Adipocyte (in vitro differentiated cells): ENCODE results near the gene AMFR.
A peak's percentile ranks its signal among the peaks of the same experiment; 100 is the strongest.

Experiments
- DNase-seq: peaks from one replicate; pipeline ENCODE4 v3.0.0-alpha.2; 2015; ENCODE audit warnings: low read depth
- H3K27me3 ChIP-seq: replicated peaks from 2 replicates; pipeline ENCODE4 v1.7.0; 2013; ENCODE audit warnings: mild to moderate bottlenecking, low read length, moderate library complexity; ENCODE audit not compliant: control insufficient read depth, insufficient read depth
- H3K36me3 ChIP-seq: 2 replicates; pipeline ENCODE4 v1.7.0; 2013; ENCODE audit warnings: low read length, mild to moderate bottlenecking, moderate library complexity; ENCODE audit not compliant: control insufficient read depth, insufficient read depth, severe bottlenecking
- H3K4me1 ChIP-seq: 2 replicates; pipeline ENCODE4 v1.7.0; 2013; ENCODE audit warnings: mild to moderate bottlenecking, low read length, moderate library complexity; ENCODE audit not compliant: control insufficient read depth, insufficient read depth
- H3K4me3 ChIP-seq: 2 replicates; pipeline ENCODE4 v1.7.0; 2013; ENCODE audit warnings: mild to moderate bottlenecking, low read length, moderate library complexity
- H3K9ac ChIP-seq: 2 replicates; pipeline ENCODE4 v1.7.0; 2013; ENCODE audit warnings: mild to moderate bottlenecking, low read length, moderate library complexity
- H3K9me3 ChIP-seq: 2 replicates; pipeline ENCODE4 v1.7.0; 2013; ENCODE audit warnings: mild to moderate bottlenecking, low read length, moderate library complexity; ENCODE audit not compliant: control insufficient read depth

AMFR gene

DNA sequence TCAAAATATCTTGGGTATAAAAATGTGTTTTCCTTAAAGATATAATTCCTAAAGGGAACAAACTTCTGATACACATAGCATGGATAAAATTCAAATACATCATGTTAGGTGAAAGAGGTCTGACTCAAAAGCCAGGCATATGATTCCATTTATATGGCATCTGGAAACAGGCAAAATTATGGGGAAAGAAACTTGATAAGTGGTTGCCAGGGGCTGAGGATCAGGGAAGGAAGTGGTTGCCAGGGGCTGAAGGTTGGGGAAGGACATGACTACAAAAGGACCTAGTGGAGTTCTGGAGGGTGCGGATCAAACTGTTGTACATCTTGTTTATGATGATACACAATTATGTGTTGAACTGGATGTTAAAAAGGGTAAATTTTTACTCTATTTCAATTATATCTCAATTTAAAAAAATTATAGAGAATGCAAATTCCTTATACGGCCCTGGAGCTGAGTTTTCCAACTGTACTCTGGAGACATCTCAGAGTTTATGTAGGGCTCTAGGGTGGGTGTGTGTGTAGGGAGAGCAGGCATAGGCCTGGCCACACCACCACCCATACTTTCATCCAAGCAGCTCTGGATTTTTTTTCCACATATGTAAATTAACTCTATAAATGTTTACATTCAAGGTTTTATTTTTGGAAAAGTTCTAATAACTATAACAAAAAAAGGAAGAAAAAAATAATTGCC, 55.0 kb downstream of the AMFR start:
- H3K4me1 ChIP-seq, result peaks cover 20% of the 10 kb centered on the region
- H3K4me3 ChIP-seq, result no peak overlapping the region
- H3K9me3 ChIP-seq, result no peaks in the 10 kb centered on the region
- no peaks in the 10 kb centered on the region for H3K27me3 ChIP-seq
- peak; percentile 68 for DNase-seq
- H3K9ac ChIP-seq, result no peak overlapping the region
- peaks cover 58% of the 10 kb centered on the region for H3K36me3 ChIP-seq

DNA sequence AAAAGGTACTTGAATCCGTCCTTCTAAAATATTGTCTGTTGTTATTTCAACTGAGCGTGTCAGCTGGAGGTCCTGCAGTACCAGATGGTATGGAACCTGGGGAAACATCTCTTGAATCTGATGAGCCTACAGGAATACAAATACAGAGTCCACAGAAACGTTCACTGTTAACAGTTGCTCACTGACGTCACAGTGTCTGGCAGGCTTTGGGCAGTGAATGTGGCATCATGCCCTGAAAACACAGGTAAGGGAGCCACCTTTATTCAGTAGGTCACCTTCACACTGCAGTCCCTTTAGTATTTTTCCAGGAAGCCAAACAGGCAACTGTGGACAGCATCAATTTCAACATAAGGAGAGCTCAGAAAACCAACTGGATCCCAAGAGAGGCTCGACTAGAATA, 56.1 kb downstream of the AMFR start:
- no peak for DNase-seq
- Histone ChIP-seq H3K27me3 (no peaks in the 10 kb centered on the region), H3K4me3 (no peak overlapping the region), H3K4me1 (peaks cover 20% of the 10 kb centered on the region), H3K36me3 (peaks cover 60% of the 10 kb centered on the region), H3K9me3 (no peaks in the 10 kb centered on the region), H3K9ac (no peak overlapping the region)

DNA sequence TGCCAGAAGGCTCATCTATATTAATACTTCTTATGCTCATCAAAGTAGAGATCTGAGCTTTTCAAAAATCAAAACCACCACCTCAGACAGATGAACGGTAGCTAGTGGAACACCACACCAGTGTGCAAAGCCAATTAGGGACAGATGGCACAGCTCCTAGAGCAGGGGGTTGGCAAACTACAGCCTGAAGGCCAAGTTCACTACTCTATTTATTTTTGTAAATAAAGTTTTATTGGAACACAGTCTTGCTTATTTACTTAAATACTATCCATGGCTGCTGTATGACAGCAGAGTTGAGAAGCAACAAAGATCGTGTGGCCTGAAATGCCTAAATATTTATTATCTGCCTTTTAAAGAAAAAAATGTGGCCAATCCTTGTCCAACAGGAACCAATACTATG, 56.8 kb downstream of the AMFR start:
- Histone ChIP-seq H3K36me3 (peaks cover 61% of the 10 kb centered on the region), H3K9me3 (no peaks in the 10 kb centered on the region), H3K4me1 (peaks cover 20% of the 10 kb centered on the region), H3K9ac (no peak overlapping the region), H3K4me3 (no peak overlapping the region), H3K27me3 (no peaks in the 10 kb centered on the region)
- DNase-seq, result no peak

DNA sequence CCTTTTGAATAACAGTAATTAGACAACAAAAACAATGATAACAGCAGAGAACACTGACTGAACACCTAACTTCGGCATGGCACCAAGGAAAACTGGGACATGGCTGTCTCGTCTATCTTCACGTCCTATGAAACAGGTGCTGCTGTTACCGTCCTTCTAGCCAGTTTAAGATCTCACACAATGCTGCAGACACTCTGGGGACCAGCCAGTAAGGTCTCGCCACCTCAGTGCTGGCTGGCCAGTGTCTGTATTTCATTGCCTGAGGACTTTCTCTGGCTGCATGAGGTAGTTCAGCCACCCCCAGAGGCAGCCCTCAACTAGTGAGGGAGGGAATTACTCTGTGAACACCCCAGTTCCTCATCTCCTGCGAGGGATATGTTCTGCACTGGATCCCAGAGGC, 57.6 kb downstream of the AMFR start:
- Histone ChIP-seq H3K27me3 (no peaks in the 10 kb centered on the region), H3K4me3 (no peak overlapping the region), H3K36me3 (peaks cover 64% of the 10 kb centered on the region), H3K9ac (no peak overlapping the region), H3K4me1 (peaks cover 20% of the 10 kb centered on the region), H3K9me3 (no peaks in the 10 kb centered on the region)
- no peak for DNase-seq

DNA sequence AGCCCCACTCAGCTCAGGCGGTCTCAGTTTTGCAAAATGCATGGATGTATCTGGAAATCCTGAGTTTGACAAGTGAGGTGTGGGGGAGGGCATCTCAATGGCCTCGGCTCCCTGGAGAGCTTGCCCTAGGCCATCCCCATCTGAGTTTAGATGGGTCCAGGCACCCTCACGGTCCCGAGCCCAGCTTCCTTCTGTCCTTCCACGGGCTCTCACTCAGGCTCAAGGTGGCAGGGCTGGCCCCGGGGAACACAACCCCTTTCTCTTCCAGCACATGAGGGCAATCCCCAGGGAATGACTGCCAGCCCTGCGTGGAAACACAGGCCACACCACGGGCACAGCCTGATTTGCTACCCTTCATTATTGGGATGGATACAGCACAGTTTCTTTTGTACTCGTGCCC, 58.4 kb downstream of the AMFR start:
- Histone ChIP-seq H3K4me1 (peaks cover 20% of the 10 kb centered on the region), H3K9ac (no peak overlapping the region), H3K27me3 (no peaks in the 10 kb centered on the region), H3K9me3 (no peaks in the 10 kb centered on the region), H3K4me3 (no peak overlapping the region), H3K36me3 (peaks cover 72% of the 10 kb centered on the region)
- no peak for DNase-seq

DNA sequence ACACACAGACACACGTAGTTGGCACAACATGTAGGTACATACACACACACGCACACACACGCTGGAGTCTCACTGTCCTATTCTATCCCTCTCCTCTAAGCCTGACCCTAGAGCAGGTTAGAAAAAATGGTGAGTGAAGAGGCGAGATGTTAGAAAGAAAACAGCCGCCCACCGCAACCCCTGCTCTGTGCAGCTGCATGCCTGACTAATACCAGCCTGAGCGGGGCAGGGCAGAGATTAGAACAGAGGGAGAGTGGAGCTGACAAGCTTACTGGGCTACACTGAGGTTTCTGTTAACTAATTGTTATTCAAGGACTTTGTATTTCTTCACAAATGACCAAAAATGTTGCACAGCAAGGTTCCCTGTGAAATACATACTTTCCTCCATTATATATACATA, 59.8 kb downstream of the AMFR start:
- no peaks in the 10 kb centered on the region for H3K9me3 ChIP-seq
- no peak overlapping the region for H3K9ac ChIP-seq
- H3K27me3 ChIP-seq, result no peaks in the 10 kb centered on the region
- peaks cover 80% of the 10 kb centered on the region for H3K36me3 ChIP-seq
- DNase-seq, result no peak
- H3K4me3 ChIP-seq, result no peak overlapping the region
- peaks cover 9% of the 10 kb centered on the region for H3K4me1 ChIP-seq

DNA sequence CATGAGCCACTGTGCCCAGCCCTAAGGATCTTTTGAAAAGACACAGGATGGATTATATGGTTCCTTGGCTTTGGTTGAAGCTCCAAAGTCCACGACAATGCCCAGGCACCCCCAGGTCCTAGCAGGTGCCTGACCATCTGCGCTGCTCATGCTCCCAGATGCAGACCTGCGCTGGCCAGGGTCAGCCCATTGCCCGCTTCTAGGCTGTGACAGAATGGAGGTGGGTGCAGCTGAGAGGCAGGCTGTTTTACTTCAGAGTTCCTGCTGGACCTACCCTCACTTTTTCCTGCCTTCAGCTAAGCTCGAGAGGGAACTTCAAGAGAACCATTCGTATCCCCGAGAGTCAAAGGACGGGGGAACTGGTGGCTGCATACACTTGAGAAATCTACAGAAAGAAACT, 60.5 kb downstream of the AMFR start:
- DNase-seq, result no peak
- Histone ChIP-seq H3K9ac (no peak overlapping the region), H3K4me1 (peaks cover 2% of the 10 kb centered on the region), H3K9me3 (no peaks in the 10 kb centered on the region), H3K4me3 (no peak overlapping the region), H3K27me3 (no peaks in the 10 kb centered on the region), H3K36me3 (peaks cover 85% of the 10 kb centered on the region)

DNA sequence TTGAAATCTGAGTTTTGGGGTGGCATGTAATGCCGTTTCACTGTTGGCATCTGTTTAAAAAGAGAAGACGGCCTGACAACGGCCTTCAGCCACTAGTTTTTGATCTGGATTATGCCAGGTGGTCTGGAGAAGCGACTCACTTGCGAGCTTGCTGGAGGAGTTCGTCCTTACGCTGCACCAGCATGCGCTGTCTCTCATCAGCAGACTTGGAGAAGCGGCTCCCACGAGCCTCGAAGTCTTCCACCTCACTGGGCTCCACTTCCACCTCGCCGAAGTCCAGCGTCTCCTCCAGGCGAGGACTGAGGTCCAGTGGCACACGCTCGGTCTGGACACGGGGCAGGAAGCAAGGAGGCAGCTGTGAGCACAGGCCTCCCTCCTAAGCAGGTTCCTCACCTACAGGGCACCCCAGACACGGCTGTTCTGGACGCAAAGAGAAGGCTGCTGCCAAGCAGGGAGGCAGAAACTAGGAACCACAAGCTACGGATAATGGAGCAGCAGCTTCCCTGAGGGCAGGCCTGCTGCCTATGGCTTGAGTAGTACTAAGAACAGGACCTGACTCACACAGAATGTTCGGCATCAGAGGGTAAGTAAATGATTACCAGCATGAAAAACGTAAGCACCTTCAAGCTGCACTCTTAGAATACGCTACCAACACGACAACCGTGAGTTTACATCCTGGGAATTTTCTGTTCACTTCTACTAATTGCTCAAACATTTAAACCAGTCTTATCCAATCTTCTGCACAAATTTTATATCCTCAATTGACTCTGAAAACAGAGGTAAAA, 61.4 kb downstream of the AMFR start:
- DNase-seq, result no peak
- H3K9ac ChIP-seq, result no peak overlapping the region
- H3K4me3 ChIP-seq, result no peak overlapping the region
- H3K9me3 ChIP-seq, result no peaks in the 10 kb centered on the region
- H3K27me3 ChIP-seq, result no peaks in the 10 kb centered on the region
- no peaks in the 10 kb centered on the region for H3K4me1 ChIP-seq
- peaks cover 77% of the 10 kb centered on the region for H3K36me3 ChIP-seq

DNA sequence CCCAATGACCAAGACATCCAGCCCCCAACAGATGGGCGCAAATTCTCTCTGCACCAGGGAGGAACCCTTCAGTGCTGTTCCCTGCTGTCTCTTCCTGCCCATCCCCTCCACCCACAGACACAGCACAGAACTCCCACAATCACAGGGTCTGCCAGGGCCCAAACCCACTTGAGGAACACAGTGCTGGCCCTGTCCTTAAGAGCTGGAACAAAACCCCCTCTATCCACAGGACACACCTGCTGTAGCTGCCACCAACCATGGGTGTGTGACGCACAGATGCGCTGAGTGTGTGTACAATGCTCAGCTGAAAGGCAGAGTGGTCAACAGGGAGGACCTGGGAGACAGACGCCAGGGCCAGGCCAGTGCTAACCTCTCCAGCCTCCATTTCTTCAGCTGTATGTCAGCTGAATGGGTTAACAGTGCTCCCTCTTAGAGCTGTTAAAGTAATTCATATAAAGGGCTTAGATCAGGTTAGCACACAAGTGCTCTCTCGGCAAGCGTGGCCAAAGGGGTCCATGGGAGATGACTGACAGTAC, 62.1 kb downstream of the AMFR start:
- Histone ChIP-seq H3K27me3 (no peaks in the 10 kb centered on the region), H3K4me3 (no peak overlapping the region), H3K9ac (no peak overlapping the region), H3K36me3 (peaks cover 70% of the 10 kb centered on the region), H3K4me1 (no peaks in the 10 kb centered on the region), H3K9me3 (no peaks in the 10 kb centered on the region)
- no peak for DNase-seq

DNA sequence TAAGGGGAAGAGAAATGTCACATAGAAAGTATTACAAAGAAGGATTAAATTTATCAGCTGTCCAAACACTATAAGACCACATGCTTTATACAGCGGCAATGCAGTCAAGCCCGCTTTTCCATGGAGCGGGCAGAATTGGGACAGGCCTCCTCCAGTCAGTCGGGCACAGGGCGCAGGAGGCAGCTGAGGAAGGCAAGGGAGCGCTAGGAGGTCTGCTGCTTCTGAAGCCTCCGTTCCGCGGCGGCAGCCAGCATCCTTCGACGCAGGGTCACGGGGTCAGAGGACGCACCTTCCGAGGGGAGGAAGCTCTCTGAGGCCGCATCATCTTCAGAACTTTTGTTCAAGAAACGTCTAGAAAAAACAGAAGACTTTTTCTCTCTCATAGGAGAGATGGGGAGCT, 62.6 kb downstream of the AMFR start:
- DNase-seq, result no peak
- H3K4me3 ChIP-seq, result no peak overlapping the region
- no peak overlapping the region for H3K9ac ChIP-seq
- H3K4me1 ChIP-seq, result no peaks in the 10 kb centered on the region
- no peaks in the 10 kb centered on the region for H3K9me3 ChIP-seq
- no peaks in the 10 kb centered on the region for H3K27me3 ChIP-seq
- H3K36me3 ChIP-seq, result peaks cover 65% of the 10 kb centered on the region

DNA sequence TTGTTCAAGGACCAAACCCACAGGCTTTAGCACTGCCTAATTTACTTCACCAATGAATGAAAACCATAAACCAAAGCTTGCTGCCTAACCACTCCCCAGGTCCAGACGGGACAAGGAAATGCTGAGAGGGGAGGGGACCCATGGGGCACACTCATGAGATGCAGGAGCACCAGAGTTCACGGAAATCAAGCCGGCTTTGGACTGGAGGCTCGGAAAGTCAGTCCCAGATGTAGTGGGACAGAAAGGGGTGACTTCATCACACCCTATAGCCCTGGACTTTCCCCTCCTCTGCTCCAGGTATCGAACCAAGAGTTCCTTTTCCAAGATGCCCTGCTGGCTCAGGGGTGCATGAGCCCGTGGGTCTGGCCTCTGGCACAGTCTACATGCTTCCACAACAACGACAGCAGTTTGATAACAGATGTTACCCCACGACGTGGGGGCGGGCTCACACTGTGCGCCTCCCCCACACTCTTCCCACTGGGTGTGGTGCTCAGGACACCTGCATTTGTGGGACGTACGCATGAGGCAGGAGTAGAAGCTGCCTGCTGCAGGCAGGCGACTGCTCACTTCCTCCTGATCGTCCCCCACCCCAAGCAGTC, 63.2 kb downstream of the AMFR start:
- no peak for DNase-seq
- H3K9ac ChIP-seq, result no peak overlapping the region
- H3K36me3 ChIP-seq, result peaks cover 59% of the 10 kb centered on the region
- H3K9me3 ChIP-seq, result no peaks in the 10 kb centered on the region
- no peak overlapping the region for H3K4me3 ChIP-seq
- H3K27me3 ChIP-seq, result no peaks in the 10 kb centered on the region
- peaks cover 4% of the 10 kb centered on the region for H3K4me1 ChIP-seq
